Measurements from ENCODE around the gene PHTF2.

Gene PHTF2

GRCh38 chr7:77894574-77895091 is 96.1 kb downstream of the PHTF2 start:
- no peak for TF ChIP-seq REST (IDR thresholded peaks at IDR 0.05; ENCODE audit: insufficient read depth in 1 of 2, low read depth in 2 of 2, low read length in 2 of 2)
- TF ChIP-seq TAF1 (IDR thresholded peaks at IDR 0.05; ENCODE audit: borderline replicate concordance, insufficient read depth, low read length): no peak
- TF ChIP-seq FOXP2 (optimal IDR thresholded peaks at IDR 0.05; ENCODE audit: borderline replicate concordance, extremely low read depth, extremely low read length, insufficient read depth): no peak
- no peak for TF ChIP-seq POLR2AphosphoS5 (IDR thresholded peaks at IDR 0.05; ENCODE audit: low read depth, low read length)
- TF ChIP-seq SIN3A (IDR thresholded peaks at IDR 0.05; ENCODE audit: borderline replicate concordance, insufficient read depth, low read length): no peak

GRCh38 chr7:77895905-77896304 is 97.3 kb downstream of the PHTF2 start:
- TF ChIP-seq POLR2AphosphoS5 (IDR thresholded peaks at IDR 0.05; ENCODE audit: low read depth, low read length): no peak
- no peak for TF ChIP-seq TAF1 (IDR thresholded peaks at IDR 0.05; ENCODE audit: borderline replicate concordance, insufficient read depth, low read length)
- TF ChIP-seq FOXP2 (optimal IDR thresholded peaks at IDR 0.05; ENCODE audit: borderline replicate concordance, extremely low read depth, extremely low read length, insufficient read depth): no peak
- no peak for TF ChIP-seq REST (IDR thresholded peaks at IDR 0.05; ENCODE audit: insufficient read depth in 1 of 2, low read depth in 2 of 2, low read length in 2 of 2)
- no peak for TF ChIP-seq SIN3A (IDR thresholded peaks at IDR 0.05; ENCODE audit: borderline replicate concordance, insufficient read depth, low read length)

- no peak for TF ChIP-seq TAF1 (IDR thresholded peaks at IDR 0.05; ENCODE audit: borderline replicate concordance, insufficient read depth, low read length)
- TF ChIP-seq SIN3A (IDR thresholded peaks at IDR 0.05; ENCODE audit: borderline replicate concordance, insufficient read depth, low read length): no peak
- no peak for TF ChIP-seq REST (IDR thresholded peaks at IDR 0.05; ENCODE audit: insufficient read depth in 1 of 2, low read depth in 2 of 2, low read length in 2 of 2)
- TF ChIP-seq FOXP2 (optimal IDR thresholded peaks at IDR 0.05; ENCODE audit: borderline replicate concordance, extremely low read depth, extremely low read length, insufficient read depth): no peak
- no peak for TF ChIP-seq POLR2AphosphoS5 (IDR thresholded peaks at IDR 0.05; ENCODE audit: low read depth, low read length)
These were observed 98.5 kb downstream of the PHTF2 start for GRCh38 chr7:77897004-77897547.

GRCh38 chr7:77899516-77899915 is 100.9 kb downstream of the PHTF2 start:
- TF ChIP-seq FOXP2 (optimal IDR thresholded peaks at IDR 0.05; ENCODE audit: borderline replicate concordance, extremely low read depth, extremely low read length, insufficient read depth) (no peak), POLR2AphosphoS5 (IDR thresholded peaks at IDR 0.05; ENCODE audit: low read depth, low read length) (no peak), REST (IDR thresholded peaks at IDR 0.05; ENCODE audit: insufficient read depth in 1 of 2, low read depth in 2 of 2, low read length in 2 of 2) (no peak), SIN3A (IDR thresholded peaks at IDR 0.05; ENCODE audit: borderline replicate concordance, insufficient read depth, low read length) (no peak), TAF1 (IDR thresholded peaks at IDR 0.05; ENCODE audit: borderline replicate concordance, insufficient read depth, low read length) (no peak)

Measured in PFSK-1 (cell line).